Loucy (cell line): ENCODE results near the gene KDM4B.

Experiments
- H2AFZ ChIP-seq: fragments of 200-600 bp; sonication (generic); 2 replicates; pipeline ENCODE4 v1.6.0; 2016; ENCODE audit warnings: antibody characterized with exemption, mild to moderate bottlenecking, low read length, moderate library complexity
- H3F3A ChIP-seq: fragments of 200-600 bp; 2 replicates; pipeline ENCODE4 v1.6.0; 2016; ENCODE audit warnings: antibody characterized with exemption, low read depth, mild to moderate bottlenecking
- H3K27me3 ChIP-seq: fragments of 200-600 bp; sonication (generic); 2 replicates; pipeline ENCODE4 v1.6.1; 2014; ENCODE audit warnings: low read length, mild to moderate bottlenecking; ENCODE audit not compliant: insufficient read depth, poor library complexity, severe bottlenecking
- H3K36me3 ChIP-seq: fragments of 200-600 bp; sonication (generic); 2 replicates; pipeline ENCODE4 v1.6.1; 2016; ENCODE audit warnings: low read length; ENCODE audit not compliant: insufficient read depth
- H3K4me1 ChIP-seq: fragments of 200-600 bp; sonication (generic); 2 replicates; pipeline ENCODE4 v1.5.1; 2014; ENCODE audit warnings: low read length, mild to moderate bottlenecking; ENCODE audit not compliant: insufficient read depth, poor library complexity, severe bottlenecking
- H3K4me2 ChIP-seq: fragments of 200-600 bp; sonication (generic); 2 replicates; pipeline ENCODE4 v1.6.0; 2014; ENCODE audit warnings: antibody characterized with exemption, low read length, low read depth, mild to moderate bottlenecking; ENCODE audit not compliant: poor library complexity, severe bottlenecking
- H3K4me3 ChIP-seq: fragments of 200-600 bp; sonication (generic); 2 replicates; pipeline ENCODE4 v1.5.1; 2014; ENCODE audit warnings: low read length, mild to moderate bottlenecking, mixed read lengths; ENCODE audit not compliant: poor library complexity, severe bottlenecking
- H3K79me2 ChIP-seq: fragments of 200-600 bp; sonication (generic); 2 replicates; pipeline ENCODE4 v1.6.1; 2014; ENCODE audit warnings: low read length; ENCODE audit not compliant: insufficient read depth
- H3K9ac ChIP-seq: fragments of 200-600 bp; sonication (generic); 2 replicates; pipeline ENCODE4 v1.6.0; 2014; ENCODE audit warnings: mild to moderate bottlenecking, low read depth, low read length, moderate library complexity; ENCODE audit not compliant: poor library complexity, severe bottlenecking
- H3K9me2 ChIP-seq: fragments of 200-600 bp; sonication (generic); replicated peaks from 2 replicates; pipeline ENCODE4 v1.6.1; 2016; ENCODE audit warnings: low read depth, low read length, mixed read lengths
- H3K9me3 ChIP-seq: fragments of 200-600 bp; sonication (generic); 2 replicates; pipeline ENCODE4 v1.6.1; 2014; ENCODE audit warnings: mild to moderate bottlenecking, antibody characterized with exemption, low read length, low read depth; ENCODE audit not compliant: insufficient read depth
- H4K20me1 ChIP-seq: fragments of 200-600 bp; sonication (generic); 2 replicates; pipeline ENCODE4 v1.6.0; 2014; ENCODE audit warnings: antibody characterized with exemption, low read length, mild to moderate bottlenecking; ENCODE audit not compliant: insufficient read depth, poor library complexity, severe bottlenecking
- EZH2phosphoT487 ChIP-seq: fragments of 200-600 bp; IDR thresholded peaks from 2 replicates; pipeline ENCODE4 v1.6.1; 2018; ENCODE audit warnings: antibody characterized with exemption, mild to moderate bottlenecking, moderate library complexity, borderline replicate concordance
- TF ChIP-seq, protein P1 (sequence below): fragments of 200-600 bp; sonication (generic); conservative IDR thresholded peaks from 2 replicates; pipeline ENCODE4 v1.5.1; 2014; ENCODE audit warnings: mild to moderate bottlenecking, antibody characterized with exemption, low read length

KDM4B gene

GRCh38 chr19:5099701-5100221 lies 130.8 kb downstream of the KDM4B start:
- TF ChIP-seq, protein P1, sequence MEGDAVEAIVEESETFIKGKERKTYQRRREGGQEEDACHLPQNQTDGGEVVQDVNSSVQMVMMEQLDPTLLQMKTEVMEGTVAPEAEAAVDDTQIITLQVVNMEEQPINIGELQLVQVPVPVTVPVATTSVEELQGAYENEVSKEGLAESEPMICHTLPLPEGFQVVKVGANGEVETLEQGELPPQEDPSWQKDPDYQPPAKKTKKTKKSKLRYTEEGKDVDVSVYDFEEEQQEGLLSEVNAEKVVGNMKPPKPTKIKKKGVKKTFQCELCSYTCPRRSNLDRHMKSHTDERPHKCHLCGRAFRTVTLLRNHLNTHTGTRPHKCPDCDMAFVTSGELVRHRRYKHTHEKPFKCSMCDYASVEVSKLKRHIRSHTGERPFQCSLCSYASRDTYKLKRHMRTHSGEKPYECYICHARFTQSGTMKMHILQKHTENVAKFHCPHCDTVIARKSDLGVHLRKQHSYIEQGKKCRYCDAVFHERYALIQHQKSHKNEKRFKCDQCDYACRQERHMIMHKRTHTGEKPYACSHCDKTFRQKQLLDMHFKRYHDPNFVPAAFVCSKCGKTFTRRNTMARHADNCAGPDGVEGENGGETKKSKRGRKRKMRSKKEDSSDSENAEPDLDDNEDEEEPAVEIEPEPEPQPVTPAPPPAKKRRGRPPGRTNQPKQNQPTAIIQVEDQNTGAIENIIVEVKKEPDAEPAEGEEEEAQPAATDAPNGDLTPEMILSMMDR: no peak
- no peak for TF ChIP-seq EZH2phosphoT487
- no peaks in the 10 kb centered on the region for H3F3A ChIP-seq
- no peaks in the 10 kb centered on the region for H3K27me3 ChIP-seq
- H4K20me1 ChIP-seq: no peaks in the 10 kb centered on the region
- no peak overlapping the region for H3K4me3 ChIP-seq
- peaks cover 56% of the 10 kb centered on the region; the same call in 1 of the 2 replicates for H3K36me3 ChIP-seq
- no peak overlapping the region for H3K4me2 ChIP-seq
- no peak overlapping the region for H3K9ac ChIP-seq
- no peak overlapping the region for H2AFZ ChIP-seq
- H3K9me2 ChIP-seq: no peaks in the 10 kb centered on the region
- no peaks in the 10 kb centered on the region for H3K4me1 ChIP-seq
- H3K79me2 ChIP-seq: no peaks in the 10 kb centered on the region
- H3K9me3 ChIP-seq: peaks cover 15% of the 10 kb centered on the region; the same call in 1 of the 2 replicates

GRCh38 chr19:5101871-5102270 lies 133.0 kb downstream of the KDM4B start:
- no peaks in the 10 kb centered on the region for H3F3A ChIP-seq
- no peaks in the 10 kb centered on the region for H3K27me3 ChIP-seq
- H3K36me3 ChIP-seq: peaks cover 74% of the 10 kb centered on the region; the same call in 1 of the 2 replicates
- H3K9me3 ChIP-seq: peaks cover 15% of the 10 kb centered on the region; the same call in 1 of the 2 replicates
- H4K20me1 ChIP-seq: no peaks in the 10 kb centered on the region
- no peak overlapping the region for H3K9ac ChIP-seq
- H3K4me2 ChIP-seq: no peak overlapping the region
- no peaks in the 10 kb centered on the region for H3K4me1 ChIP-seq
- no peak overlapping the region for H3K4me3 ChIP-seq
- no peaks in the 10 kb centered on the region for H3K79me2 ChIP-seq
- H3K9me2 ChIP-seq: no peaks in the 10 kb centered on the region
- no peak overlapping the region for H2AFZ ChIP-seq
- TF ChIP-seq EZH2phosphoT487: no peak
- TF ChIP-seq, protein P1: no peak

- Histone ChIP-seq H3K9ac (no peak overlapping the region), H3K9me2 (no peaks in the 10 kb centered on the region), H3K27me3 (no peaks in the 10 kb centered on the region), H3K79me2 (no peaks in the 10 kb centered on the region), H3K4me3 (no peak overlapping the region), H2AFZ (no peak overlapping the region), H4K20me1 (no peaks in the 10 kb centered on the region), H3K9me3 (peaks cover 15% of the 10 kb centered on the region; the same call in 1 of the 2 replicates), H3K4me1 (no peaks in the 10 kb centered on the region), H3K36me3 (peaks cover 74% of the 10 kb centered on the region; the same call in 1 of the 2 replicates), H3K4me2 (no peak overlapping the region), H3F3A (no peaks in the 10 kb centered on the region)
- TF ChIP-seq EZH2phosphoT487: no peak
- TF ChIP-seq, protein P1: no peak
Observed at GRCh38 chr19:5102520-5102919, 133.6 kb downstream of the KDM4B start.
